Peyer's patch (tissue), 4 donors: Measurements from ENCODE around the gene TH.

Experiments used
- CTCF ChIP-seq, 6 experiments: fragments of 450-650 bp in 4 of 6; fragments of 200-600 bp in 2 of 6; sonication (generic) in 1 of 6; IDR thresholded peaks; one replicate each; pipeline ENCODE4 v1.5.1; 2017 to 2019; ENCODE audit warnings: antibody characterized with exemption in 6 of 6, mild to moderate bottlenecking in 3 of 6, moderate library complexity in 1 of 6
- POLR2A ChIP-seq, 2 donors: fragments of 450-650 bp; IDR thresholded peaks; one replicate each; pipeline ENCODE4 v1.5.1; 2017; ENCODE audit warnings: antibody characterized with exemption in 2 of 2, mild to moderate bottlenecking in 2 of 2, moderate library complexity in 2 of 2

GRCh38 chr11:2180789-2181370 lies 9.3 kb upstream of the TH start:
- no peak for TF ChIP-seq CTCF (IDR thresholded peaks at IDR 0.05)
- no peak for TF ChIP-seq POLR2A (IDR thresholded peaks at IDR 0.05)
